Measurements from ENCODE around the gene ATMIN.

Gene ATMIN

GRCh38 chr16:81029930-81030604 lies 5.6 kb upstream of the ATMIN start:
- H3K27ac ChIP-seq (ENCODE audit: low read depth, low read length, poor library complexity, severe bottlenecking) = no peak overlapping the region
- H3K9me2 ChIP-seq (ENCODE audit: low read depth, low read length) = no peaks in the 10 kb centered on the region
- no peaks in the 10 kb centered on the region for H4K20me1 ChIP-seq (ENCODE audit: insufficient read depth, low read length)
- no peaks in the 10 kb centered on the region for H3K9me3 ChIP-seq (ENCODE audit: low read length)
- no peak overlapping the region for H3K9ac ChIP-seq (ENCODE audit: low read length)
- H3F3A ChIP-seq (ENCODE audit: insufficient read depth, low read length) = no peaks in the 10 kb centered on the region
- H3K79me2 ChIP-seq (ENCODE audit: insufficient read depth, low read length) = no peaks in the 10 kb centered on the region
- H3K4me3 ChIP-seq (ENCODE audit: low read depth, low read length, poor library complexity, severe bottlenecking) = no peak overlapping the region
- peaks cover 45% of the 10 kb centered on the region for H3K36me3 ChIP-seq (ENCODE audit: insufficient read depth, low read length)
- no peaks in the 10 kb centered on the region for H3K4me1 ChIP-seq (ENCODE audit: insufficient read depth, low read length, severe bottlenecking)
- no peak for TF ChIP-seq EZH2 (IDR thresholded peaks at IDR 0.05; ENCODE audit: borderline replicate concordance, low read length)
- no peak for TF ChIP-seq CTCF (IDR thresholded peaks at IDR 0.05; ENCODE audit: low read length)
- no peak overlapping the region for H3K4me2 ChIP-seq (ENCODE audit: low read length)
- no peaks in the 10 kb centered on the region for H3K27me3 ChIP-seq (ENCODE audit: insufficient read depth, low read length)
- H2AFZ ChIP-seq (ENCODE audit: low read length) = no peak overlapping the region

- Histone ChIP-seq H3K4me2 (ENCODE audit: low read length) (peak overlapping the region; percentile 96), H3K36me3 (ENCODE audit: insufficient read depth, low read length) (peaks cover 15% of the 10 kb centered on the region; the same call in 1 of the 2 replicates), H3K27me3 (ENCODE audit: insufficient read depth, low read length) (no peaks in the 10 kb centered on the region), H3K9me3 (ENCODE audit: low read length) (no peaks in the 10 kb centered on the region), H4K20me1 (ENCODE audit: insufficient read depth, low read length) (no peaks in the 10 kb centered on the region), H3K9me2 (ENCODE audit: low read depth, low read length) (no peaks in the 10 kb centered on the region), H3K9ac (ENCODE audit: low read length) (peak overlapping the region; percentile 79), H3K27ac (ENCODE audit: low read depth, low read length, poor library complexity, severe bottlenecking) (peak overlapping the region; percentile 41), H2AFZ (ENCODE audit: low read length) (no peak overlapping the region), H3K4me3 (ENCODE audit: low read depth, low read length, poor library complexity, severe bottlenecking) (peak overlapping the region; percentile 94), H3K4me1 (ENCODE audit: insufficient read depth, low read length, severe bottlenecking) (peaks cover 13% of the 10 kb centered on the region), H3K79me2 (ENCODE audit: insufficient read depth, low read length) (peaks cover 5% of the 10 kb centered on the region), H3F3A (ENCODE audit: insufficient read depth, low read length) (no peaks in the 10 kb centered on the region)
- TF ChIP-seq CTCF (IDR thresholded peaks at IDR 0.05; ENCODE audit: low read length) = no peak
- TF ChIP-seq EZH2 (IDR thresholded peaks at IDR 0.05; ENCODE audit: borderline replicate concordance, low read length) = no peak
Measured at GRCh38 chr16:81035975-81036750, 521 bp downstream of the ATMIN start.

GRCh38 chr16:81036751-81037350 lies 1.2 kb downstream of the ATMIN start:
- Histone ChIP-seq H4K20me1 (ENCODE audit: insufficient read depth, low read length) (no peaks in the 10 kb centered on the region), H3K9me2 (ENCODE audit: low read depth, low read length) (no peaks in the 10 kb centered on the region), H3K9ac (ENCODE audit: low read length) (peak overlapping the region; percentile 79), H3K79me2 (ENCODE audit: insufficient read depth, low read length) (peaks cover 5% of the 10 kb centered on the region), H3K36me3 (ENCODE audit: insufficient read depth, low read length) (peaks cover 22% of the 10 kb centered on the region), H3K4me1 (ENCODE audit: insufficient read depth, low read length, severe bottlenecking) (peaks cover 13% of the 10 kb centered on the region), H3K27me3 (ENCODE audit: insufficient read depth, low read length) (no peaks in the 10 kb centered on the region), H3K4me2 (ENCODE audit: low read length) (peak overlapping the region; percentile 96), H3F3A (ENCODE audit: insufficient read depth, low read length) (no peaks in the 10 kb centered on the region), H2AFZ (ENCODE audit: low read length) (no peak overlapping the region), H3K9me3 (ENCODE audit: low read length) (no peaks in the 10 kb centered on the region), H3K27ac (ENCODE audit: low read depth, low read length, poor library complexity, severe bottlenecking) (peak overlapping the region; percentile 41), H3K4me3 (ENCODE audit: low read depth, low read length, poor library complexity, severe bottlenecking) (peak overlapping the region; percentile 94)
- TF ChIP-seq CTCF (IDR thresholded peaks at IDR 0.05; ENCODE audit: low read length) (no peak), EZH2 (IDR thresholded peaks at IDR 0.05; ENCODE audit: borderline replicate concordance, low read length) (no peak)

Measured in OCI-LY1 (cell line).